NCI-H1417 (cell line): Measurements from ENCODE around the gene RPL23.
A peak's percentile ranks its signal among the peaks of the same experiment; 100 is the strongest.

Source experiments
- DNase-seq, 3 experiments: peaks; one replicate each; lab custom pipeline; 2025; lab: John Stamatoyannopoulos, UW

Gene RPL23

GRCh38 chr17:38798614-38799500 is 54.7 kb downstream of the RPL23 start:
- DNase-seq, result peak; percentile 19 to 66 (median 66)
